Adrenal gland (tissue), 5 donors: ENCODE results near the gene TAF4.

ENCODE experiments used
- CTCF ChIP-seq, 6 experiments: fragments of 450-650 bp in 4 of 6; fragments of 200-600 bp in 2 of 6; sonication (generic) in 1 of 6; IDR thresholded peaks; 1 replicate in 5 of 6; 2 replicates in 1 of 6; pipeline versions ENCODE4 v1.5.1 to v1.8.0; 2016 to 2021; ENCODE audit warnings: antibody characterized with exemption in 6 of 6, mild to moderate bottlenecking in 2 of 6, moderate library complexity in 1 of 6
- POLR2A ChIP-seq, 2 donors: fragments of 450-650 bp; IDR thresholded peaks; one replicate each; pipeline ENCODE4 v1.6.1; 2017; ENCODE audit warnings: antibody characterized with exemption in 2 of 2, mild to moderate bottlenecking in 2 of 2, moderate library complexity in 1 of 2
- donor health status: DM: no; HTN: no; CAD: no.

- no peak for TF ChIP-seq CTCF (IDR thresholded peaks at IDR 0.05)
- no peak for TF ChIP-seq POLR2A (IDR thresholded peaks at IDR 0.05)
These were observed 99.8 kb downstream of the TAF4 start for GRCh38 chr20:61965606-61966491.
